ENCODE data around the gene PALM3. TPM values are rescaled to one million over a fixed set of nuclear protein-coding genes. Genes with fewer than 3 reads are reported as not detected.
A peak's percentile ranks its signal among the peaks of the same experiment; 100 is the strongest.
"Not testable (repeated sequence)": the region's sequence is repeated elsewhere in the genome, so short reads cannot be mapped to it uniquely, and the experiment has no call there.

Gene PALM3
- total RNA-seq, 1 donor from 2014 or later: 1.7 TPM

GRCh38 chr19:14030997-14031718 is 30.7 kb downstream of the PALM3 start:
- H3K27ac ChIP-seq: peak overlapping the region in 1 of 2 donors; percentile 38
- TF ChIP-seq, protein P1, sequence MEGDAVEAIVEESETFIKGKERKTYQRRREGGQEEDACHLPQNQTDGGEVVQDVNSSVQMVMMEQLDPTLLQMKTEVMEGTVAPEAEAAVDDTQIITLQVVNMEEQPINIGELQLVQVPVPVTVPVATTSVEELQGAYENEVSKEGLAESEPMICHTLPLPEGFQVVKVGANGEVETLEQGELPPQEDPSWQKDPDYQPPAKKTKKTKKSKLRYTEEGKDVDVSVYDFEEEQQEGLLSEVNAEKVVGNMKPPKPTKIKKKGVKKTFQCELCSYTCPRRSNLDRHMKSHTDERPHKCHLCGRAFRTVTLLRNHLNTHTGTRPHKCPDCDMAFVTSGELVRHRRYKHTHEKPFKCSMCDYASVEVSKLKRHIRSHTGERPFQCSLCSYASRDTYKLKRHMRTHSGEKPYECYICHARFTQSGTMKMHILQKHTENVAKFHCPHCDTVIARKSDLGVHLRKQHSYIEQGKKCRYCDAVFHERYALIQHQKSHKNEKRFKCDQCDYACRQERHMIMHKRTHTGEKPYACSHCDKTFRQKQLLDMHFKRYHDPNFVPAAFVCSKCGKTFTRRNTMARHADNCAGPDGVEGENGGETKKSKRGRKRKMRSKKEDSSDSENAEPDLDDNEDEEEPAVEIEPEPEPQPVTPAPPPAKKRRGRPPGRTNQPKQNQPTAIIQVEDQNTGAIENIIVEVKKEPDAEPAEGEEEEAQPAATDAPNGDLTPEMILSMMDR (IDR thresholded peaks at IDR 0.05): no peak
- intact Hi-C loops (cut with DNase I): no loop called here
- H3K36me3 ChIP-seq: no peaks in the 10 kb centered on the region
- H3K4me1 ChIP-seq: peaks cover 0 to 7% of the 10 kb centered on the region in 2 donors
- no peak for DNase-seq (ENCODE audit: low spot score in 2 of 2)
- H3K4me3 ChIP-seq: peak overlapping the region; percentile 50 to 71
- H3K27me3 ChIP-seq: no peaks in the 10 kb centered on the region
- no peaks in the 10 kb centered on the region for H3K9me3 ChIP-seq

DNA sequence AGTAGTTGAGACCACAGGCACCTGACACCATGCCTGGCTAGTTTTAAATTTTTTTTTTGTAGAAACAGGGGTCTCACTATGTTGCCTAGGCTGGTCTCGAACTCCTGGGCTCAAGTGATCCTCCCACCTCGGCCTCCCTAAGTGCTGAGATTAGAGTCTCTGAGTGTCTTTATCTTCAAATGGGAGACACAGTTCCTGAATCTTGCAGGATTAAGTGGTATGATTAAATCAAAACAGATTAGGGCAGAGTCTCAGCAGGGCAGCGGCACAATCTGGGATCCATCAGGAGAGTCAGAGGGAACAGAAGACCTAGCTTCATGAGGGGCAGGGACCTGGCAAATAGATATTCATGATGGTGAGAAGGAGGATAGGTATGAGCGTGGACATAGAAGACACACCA is 33.0 kb downstream of the PALM3 start:
- Histone ChIP-seq H3K4me3 (no peak overlapping the region), H3K27ac (no peak overlapping the region), H3K27me3 (no peaks in the 10 kb centered on the region), H3K9me3 (no peaks in the 10 kb centered on the region), H3K4me1 (peaks cover 0 to 7% of the 10 kb centered on the region in 2 donors), H3K36me3 (no peaks in the 10 kb centered on the region)
- TF ChIP-seq, protein P1 (IDR thresholded peaks at IDR 0.05): no peak
- no peak for DNase-seq (ENCODE audit: low spot score in 2 of 2)
- intact Hi-C loops (cut with DNase I): no loop called here

GRCh38 chr19:14027856-14028450 is 33.9 kb downstream of the PALM3 start, which contains the start of gene RLN3:
Gene RLN3, plus strand, starts transcription at chr19:14028148. Its CDS starts 57 bp downstream, at chr19:14028205.
- no peaks in the 10 kb centered on the region for H3K36me3 ChIP-seq
- intact Hi-C loops (cut with DNase I): no loop called here
- H3K27me3 ChIP-seq: no peaks in the 10 kb centered on the region
- TF ChIP-seq, protein P1 (IDR thresholded peaks at IDR 0.05): no peak
- H3K27ac ChIP-seq: no peak within 1 kb of the TSS
- peaks cover 0 to 7% of the 10 kb centered on the region in 2 donors for H3K4me1 ChIP-seq
- H3K4me3 ChIP-seq: no peak within 1 kb of the TSS
- DNase-seq (ENCODE audit: low spot score in 2 of 2): no peak
- H3K9me3 ChIP-seq: no peaks in the 10 kb centered on the region

DNA sequence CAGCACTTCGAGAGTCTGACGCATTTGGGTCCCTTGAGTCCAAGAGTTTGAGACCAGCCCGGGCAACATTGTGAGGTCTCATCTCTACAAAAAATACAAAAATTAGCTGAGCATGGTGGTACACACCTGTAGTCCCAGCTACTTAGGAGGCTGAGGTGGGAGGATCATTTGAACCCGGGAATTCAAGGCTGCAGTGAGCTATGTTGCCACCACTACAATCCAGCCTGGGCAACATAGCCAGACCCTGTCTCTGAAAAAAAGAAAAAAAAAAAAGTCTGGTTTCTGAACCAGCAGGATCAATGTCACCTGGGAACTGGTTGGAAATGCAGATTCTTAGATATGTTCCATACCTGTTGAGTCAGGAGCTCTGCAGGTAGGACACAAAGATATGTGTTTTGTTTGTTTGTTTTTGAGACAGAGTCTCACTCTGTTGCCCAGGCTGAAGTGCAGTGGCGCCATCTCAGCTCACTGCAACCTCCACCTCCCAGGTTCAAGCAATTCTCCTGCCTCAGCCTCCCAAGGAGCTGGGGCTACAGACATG is 35.2 kb downstream of the PALM3 start:
- H3K9me3 ChIP-seq; H3K4me3 ChIP-seq; H3K27me3 ChIP-seq; intact Hi-C loops (cut with DNase I); H3K4me1 ChIP-seq; DNase-seq (ENCODE audit: low spot score in 2 of 2); H3K27ac ChIP-seq; H3K36me3 ChIP-seq: not testable (repeated sequence)

GRCh38 chr19:14023404-14024235 is 38.3 kb downstream of the PALM3 start:
- H3K27ac ChIP-seq: peak overlapping the region in 1 of 2 donors; percentile 24
- TF ChIP-seq, protein P1 (IDR thresholded peaks at IDR 0.05): peak; percentile 21 to 47 (median 36)
- no peaks in the 10 kb centered on the region for H3K9me3 ChIP-seq
- no peak overlapping the region for H3K4me3 ChIP-seq
- no peaks in the 10 kb centered on the region for H3K36me3 ChIP-seq
- no peaks in the 10 kb centered on the region for H3K4me1 ChIP-seq
- intact Hi-C loops (cut with DNase I): no loop called here
- DNase-seq (ENCODE audit: low spot score in 2 of 2): no peak
- H3K27me3 ChIP-seq: no peaks in the 10 kb centered on the region

Data from ascending aorta (tissue), 2 donors.